GM19324 (cell line): ENCODE measurements around the gene KIF1A.

Experiments
- ATAC-seq: cut with Tn5 transposase; IDR thresholded peaks from one replicate; pipeline ENCODE4 v1.9.1; 2021; ENCODE audit warnings: mild to moderate bottlenecking, moderate library complexity; ENCODE audit not compliant: unreplicated experiment, low FRiP score

The KIF1A gene

DNA sequence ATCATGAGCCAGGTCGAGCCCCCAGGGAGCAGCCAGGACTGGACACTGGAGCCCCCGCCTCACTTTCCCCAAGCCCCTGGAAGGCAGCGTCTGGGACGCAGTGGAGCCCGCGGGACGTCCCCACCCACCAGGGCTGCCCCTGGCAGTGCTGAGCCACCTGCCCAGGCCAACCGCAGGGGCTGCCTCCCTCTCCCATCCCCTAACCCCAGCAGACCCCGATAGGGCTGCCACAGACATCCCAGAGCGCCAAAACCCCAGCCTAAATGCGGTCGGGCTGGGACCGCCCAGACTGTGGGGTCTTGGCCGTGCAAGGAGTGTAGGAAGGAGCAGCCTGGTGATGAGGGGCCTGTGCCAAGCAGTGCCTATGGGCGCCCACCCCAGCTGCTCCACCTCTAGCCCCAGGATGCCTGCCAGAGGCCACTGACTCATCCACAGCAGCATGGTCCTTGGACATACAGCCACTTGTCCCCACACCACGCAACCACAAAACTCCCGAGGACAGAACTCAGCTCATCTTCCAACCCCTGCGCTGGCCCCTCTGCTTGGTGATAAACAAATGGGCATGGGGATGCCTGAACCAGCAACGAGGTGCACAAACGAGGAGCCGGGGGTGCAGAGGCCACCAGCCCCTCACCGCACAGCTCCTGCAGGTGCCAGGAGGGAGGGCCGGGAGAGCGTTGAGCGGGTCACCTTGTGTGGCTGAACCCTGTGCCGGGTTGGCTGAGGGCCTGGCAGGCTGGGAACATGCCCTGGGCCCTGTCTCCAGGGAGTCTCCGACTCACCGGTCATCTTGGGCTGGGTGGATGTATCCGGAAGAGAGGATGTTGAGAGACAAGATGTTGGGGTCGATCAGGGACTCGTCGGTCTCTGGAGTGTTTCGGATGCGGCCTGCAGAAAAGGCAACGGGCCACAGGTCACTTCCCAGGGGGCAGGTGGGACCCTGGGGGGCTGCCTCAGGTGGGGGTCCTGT, 83.5 kb downstream of the KIF1A start:
- ATAC-seq: no peak

DNA sequence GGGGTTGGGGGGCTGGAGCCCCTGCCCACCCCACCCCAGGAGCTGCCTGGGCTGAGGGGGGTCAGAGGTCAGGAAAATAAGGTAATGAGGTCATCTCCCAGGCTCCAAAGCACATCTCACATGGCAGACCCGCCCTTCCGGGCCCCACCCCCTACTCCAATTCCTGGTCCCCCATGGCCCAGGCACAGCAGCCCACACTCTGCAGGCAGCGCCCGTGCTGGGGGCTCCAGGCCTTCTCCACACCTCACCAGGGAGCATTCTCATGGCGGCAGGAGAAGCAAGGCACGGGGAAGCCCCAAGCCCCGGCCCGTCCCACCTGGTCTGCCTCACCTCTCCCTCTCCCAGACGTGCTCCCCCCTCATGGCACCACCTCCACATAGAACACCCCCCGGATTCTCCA, 84.5 kb downstream of the KIF1A start:
- ATAC-seq: no peak

DNA sequence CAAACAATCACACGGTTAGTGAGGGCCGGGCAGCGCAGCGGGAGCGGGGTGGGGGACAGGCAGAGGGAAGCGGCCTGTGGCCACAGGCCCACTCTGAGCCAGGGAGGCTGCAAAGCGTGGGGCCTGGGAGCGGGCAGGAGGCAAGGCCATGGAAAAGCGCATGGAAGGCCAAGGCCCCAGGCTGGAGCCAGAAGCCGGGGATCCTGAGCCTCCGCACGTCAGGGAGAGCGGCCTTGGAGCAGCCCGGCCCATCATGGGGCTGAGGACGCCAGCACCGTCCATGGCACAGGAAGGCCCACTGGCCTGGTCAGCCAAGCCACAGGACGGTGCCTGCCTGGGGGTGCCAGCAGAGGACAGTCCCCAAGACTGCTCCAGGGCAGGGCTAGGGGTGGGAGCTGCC, 85.3 kb downstream of the KIF1A start:
- no peak for ATAC-seq

GRCh38 chr2:240733803-240734495, 86.1 kb downstream of the KIF1A start:
- ATAC-seq: no peak

DNA sequence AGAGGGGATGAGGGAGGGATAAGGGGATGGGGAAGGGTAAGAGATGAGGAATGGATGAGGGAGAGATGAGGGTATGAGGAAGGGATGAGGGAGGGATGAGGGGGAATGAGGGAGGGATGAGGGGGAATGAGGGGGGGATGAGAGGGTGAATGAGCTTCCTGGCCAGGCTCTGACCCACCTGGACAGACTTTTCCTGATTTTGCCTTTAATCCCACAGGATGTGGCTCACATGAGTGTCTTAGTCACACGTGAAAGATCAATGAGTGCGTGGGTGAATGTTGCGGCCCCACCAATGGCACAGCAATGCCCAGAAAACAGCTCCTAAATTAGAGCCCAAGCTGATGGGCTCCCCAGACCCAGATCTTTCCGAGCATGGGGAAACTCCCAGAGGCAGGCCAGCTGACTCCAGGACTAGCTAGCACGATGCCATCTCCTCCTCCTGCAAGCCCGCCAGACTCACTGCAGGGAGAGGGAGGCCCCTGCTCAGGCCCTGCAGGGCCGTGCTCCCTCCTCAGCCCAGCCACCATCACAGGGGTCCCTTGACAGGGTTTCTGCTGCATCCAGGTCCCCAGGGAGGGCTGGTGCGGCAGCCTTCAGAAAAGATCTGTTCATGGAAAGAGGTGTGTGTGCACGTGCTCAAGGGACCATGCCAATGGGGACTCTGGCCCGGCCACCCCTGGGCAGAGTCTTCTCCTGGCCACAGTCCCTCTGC, 87.0 kb downstream of the KIF1A start:
- no peak for ATAC-seq

DNA sequence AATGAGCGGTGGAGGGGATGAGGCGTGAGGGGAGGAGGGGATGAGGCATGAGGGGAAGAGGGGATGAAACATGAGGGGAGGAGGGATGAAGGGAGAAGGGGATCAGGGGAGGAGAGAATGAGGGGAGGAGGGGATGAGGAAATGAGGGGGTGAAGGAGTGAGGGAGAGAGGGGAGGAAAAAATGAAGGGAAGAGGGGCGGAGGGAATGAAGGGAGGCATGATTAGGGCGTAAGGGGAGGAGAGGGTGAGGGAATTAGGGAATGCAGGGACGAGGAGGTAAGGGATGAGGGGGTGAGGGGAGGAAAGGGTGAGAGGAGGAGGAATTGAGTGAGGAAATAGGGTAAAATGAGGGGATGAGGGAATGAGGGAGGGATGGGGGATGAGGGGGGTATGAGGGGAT, 87.8 kb downstream of the KIF1A start:
- ATAC-seq: no peak

DNA sequence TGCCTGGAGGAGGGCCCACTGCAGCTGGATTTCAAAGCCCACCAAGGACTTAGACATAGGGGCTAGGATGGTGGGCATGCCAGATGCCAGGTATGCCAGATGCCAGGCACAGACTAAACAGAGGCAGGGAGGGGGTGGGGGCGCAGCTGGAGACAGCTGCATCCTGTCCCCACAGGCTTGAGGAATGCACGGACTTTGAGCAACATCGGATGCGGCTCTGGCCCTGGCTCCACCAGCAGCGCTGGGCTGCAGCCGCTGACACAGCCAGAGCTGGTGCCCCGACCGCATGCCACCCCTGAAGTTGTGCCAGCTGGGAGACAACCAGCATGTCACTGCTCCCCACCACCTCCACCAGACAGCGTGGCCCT, 88.9 kb downstream of the KIF1A start:
- no peak for ATAC-seq

GRCh38 chr2:240730501-240731177, 89.4 kb downstream of the KIF1A start:
- ATAC-seq: no peak

- ATAC-seq: no peak
These were observed 91.2 kb downstream of the KIF1A start for GRCh38 chr2:240728827-240729226.

DNA sequence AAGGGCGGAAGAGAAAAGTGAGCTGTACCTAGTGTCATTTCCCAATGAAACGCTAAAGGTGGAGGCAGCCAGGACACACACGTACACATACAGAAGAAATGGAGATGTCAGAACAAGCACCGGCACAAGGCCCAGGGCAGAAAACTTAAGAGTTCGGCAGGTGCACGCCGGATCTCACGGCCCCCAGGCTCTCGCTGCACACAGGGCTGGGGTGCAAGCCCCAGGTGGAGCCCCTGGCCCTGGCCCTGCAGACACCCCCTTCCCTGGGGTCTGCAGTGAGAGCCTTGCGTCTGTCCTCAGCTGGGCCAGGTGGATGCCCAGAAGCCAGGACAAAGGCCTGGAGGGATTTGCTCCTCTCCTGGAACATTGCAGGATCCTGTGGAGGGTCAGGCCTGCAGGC, 91.7 kb downstream of the KIF1A start:
- ATAC-seq: no peak

GRCh38 chr2:240727913-240728312, 92.1 kb downstream of the KIF1A start:
- no peak for ATAC-seq

- ATAC-seq: no peak
These were observed 92.6 kb downstream of the KIF1A start for GRCh38 chr2:240727439-240727838.

GRCh38 chr2:240726876-240727275, 93.1 kb downstream of the KIF1A start:
- no peak for ATAC-seq

GRCh38 chr2:240725671-240726070, 94.3 kb downstream of the KIF1A start:
- ATAC-seq: no peak

- no peak for ATAC-seq
These were observed 94.8 kb downstream of the KIF1A start for GRCh38 chr2:240725266-240725665.

GRCh38 chr2:240724431-240724830, 95.6 kb downstream of the KIF1A start:
- no peak for ATAC-seq

DNA sequence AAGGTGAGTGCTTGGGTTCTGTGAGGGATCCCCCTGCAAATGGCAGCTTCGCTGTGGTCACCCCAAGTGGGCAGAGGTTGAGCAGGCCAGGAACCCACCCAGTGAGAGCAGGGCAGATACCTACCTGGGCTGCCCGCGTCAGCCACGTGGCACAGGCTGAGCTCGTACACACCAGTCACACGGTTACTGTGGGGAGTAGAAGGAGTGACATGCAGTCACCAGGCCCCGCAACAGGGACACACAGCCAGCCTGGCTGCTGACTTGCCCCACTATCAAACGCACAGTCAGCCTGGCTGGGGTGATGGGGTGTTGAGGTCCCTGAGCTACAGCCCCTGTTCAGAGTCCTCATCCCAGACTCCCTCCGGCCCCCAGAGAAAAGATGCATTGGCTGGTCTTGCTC, 96.2 kb downstream of the KIF1A start:
- ATAC-seq: no peak

DNA sequence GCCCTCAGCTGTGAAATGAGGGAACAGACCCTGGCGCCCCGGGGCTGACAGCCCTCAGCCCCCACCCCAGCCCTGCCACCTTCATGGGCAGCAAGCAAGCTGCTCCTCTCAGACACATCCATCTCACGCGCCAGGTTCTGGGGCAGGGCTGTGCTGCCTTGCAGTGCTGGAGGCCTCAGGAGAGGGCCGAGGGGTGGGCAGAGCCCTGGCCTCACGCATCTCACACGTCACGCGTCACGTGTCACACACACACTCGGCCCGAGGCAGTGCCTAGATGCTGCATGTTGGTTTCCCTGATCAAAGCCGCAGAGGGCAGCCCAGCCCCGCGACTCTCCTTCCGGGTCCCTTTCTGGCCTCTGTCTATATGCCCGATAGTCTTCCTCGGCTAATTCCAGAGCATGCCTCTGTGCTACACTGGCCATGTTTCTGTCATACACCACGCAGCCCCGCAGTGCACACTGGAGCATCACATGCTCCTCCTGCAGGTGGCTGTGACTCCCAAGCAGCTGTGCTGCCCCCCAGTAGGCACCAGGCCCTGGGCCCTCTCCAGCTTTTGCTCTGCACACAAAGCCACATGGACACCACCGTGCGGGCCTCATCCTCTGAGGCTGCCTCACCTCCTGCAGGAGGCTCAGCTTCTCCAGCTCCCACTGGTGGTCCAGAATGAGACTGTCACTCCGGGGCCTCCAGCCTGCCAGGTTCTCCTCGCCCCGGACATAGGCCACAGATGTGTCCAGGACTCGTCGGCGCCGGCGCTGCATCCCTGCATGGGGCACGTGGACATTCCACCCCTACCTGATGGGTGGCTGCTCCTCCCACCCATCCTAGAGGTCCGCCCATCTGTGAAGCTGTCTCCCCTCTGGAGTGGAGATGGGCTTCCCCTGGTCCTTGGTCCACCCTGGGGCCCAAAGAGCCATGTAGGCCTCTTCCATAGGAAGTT, 97.0 kb downstream of the KIF1A start:
- ATAC-seq: no peak

DNA sequence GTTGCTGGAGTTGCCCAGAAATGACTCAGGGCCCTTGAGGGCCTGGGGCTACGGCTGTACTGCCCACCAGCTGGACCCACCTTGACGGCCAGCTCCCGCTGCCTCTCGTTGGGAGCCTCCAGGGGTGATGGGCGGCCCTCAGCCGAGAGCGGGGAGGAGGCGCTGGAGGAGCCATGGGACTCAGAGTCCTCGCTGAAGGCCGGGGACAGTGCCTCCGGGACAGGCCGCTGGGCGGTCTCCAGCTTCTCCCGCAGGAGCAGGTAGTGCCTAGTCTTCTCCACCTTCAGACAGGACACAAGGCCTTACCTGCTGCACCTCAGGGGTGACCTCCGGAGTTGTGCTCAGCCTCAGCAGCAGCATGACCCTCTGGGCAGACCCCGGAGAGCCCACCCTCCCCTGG, 97.6 kb downstream of the KIF1A start:
- no peak for ATAC-seq
